GM21786 (cell line): Measurements from ENCODE around the gene CNTD1.
"Not testable (repeated sequence)": the region's sequence is repeated elsewhere in the genome, so short reads cannot be mapped to it uniquely, and the experiment has no call there.

Experiments
- ATAC-seq: cut with Tn5 transposase; IDR thresholded peaks from one replicate; pipeline ENCODE4 v1.9.1; 2021; ENCODE audit not compliant: unreplicated experiment

Gene CNTD1

GRCh38 chr17:42844761-42845555 lies 46.3 kb downstream of the CNTD1 start:
- no peak for ATAC-seq

GRCh38 chr17:42845556-42845917 lies 46.9 kb downstream of the CNTD1 start:
- ATAC-seq, result no peak

GRCh38 chr17:42845918-42846593 lies 47.4 kb downstream of the CNTD1 start:
- ATAC-seq, result no peak

GRCh38 chr17:42846594-42847280 lies 48.1 kb downstream of the CNTD1 start:
- no peak for ATAC-seq

- ATAC-seq, result no peak
Observed at GRCh38 chr17:42848093-42848492, 49.4 kb downstream of the CNTD1 start.

GRCh38 chr17:42849031-42849430 lies 50.4 kb downstream of the CNTD1 start:
- ATAC-seq, result no peak

- no peak for ATAC-seq
Observed at GRCh38 chr17:42849451-42850181, 51.0 kb downstream of the CNTD1 start.

- ATAC-seq, result no peak
Observed at GRCh38 chr17:42850954-42851353, 52.3 kb downstream of the CNTD1 start, which contains the start of gene AOC3. Gene AOC3, plus strand, starts transcription at chr17:42851199. Its CDS starts 145 bp downstream, at chr17:42851344.

GRCh38 chr17:42851371-42852240 lies 52.9 kb downstream of the CNTD1 start:
- not testable (repeated sequence) for ATAC-seq

GRCh38 chr17:42852351-42852750 lies 53.7 kb downstream of the CNTD1 start:
- ATAC-seq, result no peak

- no peak for ATAC-seq
Observed at GRCh38 chr17:42853004-42853403, 54.3 kb downstream of the CNTD1 start.

- no peak for ATAC-seq
Observed at GRCh38 chr17:42853597-42853967, 54.9 kb downstream of the CNTD1 start.

- ATAC-seq, result no peak
Observed at GRCh38 chr17:42853968-42854790, 55.5 kb downstream of the CNTD1 start.

- no peak for ATAC-seq
Observed at GRCh38 chr17:42855048-42855596, 56.5 kb downstream of the CNTD1 start.

GRCh38 chr17:42856093-42856492 lies 57.4 kb downstream of the CNTD1 start:
- ATAC-seq, result not testable (repeated sequence)

- ATAC-seq, result not testable (repeated sequence)
Observed at GRCh38 chr17:42856516-42856915, 57.9 kb downstream of the CNTD1 start.

GRCh38 chr17:42857389-42857788 lies 58.7 kb downstream of the CNTD1 start:
- no peak for ATAC-seq
